Measurements from ENCODE around the gene MYO5B.

- TF ChIP-seq CTCF (IDR thresholded peaks at IDR 0.05) (no peak), POLR2A (IDR thresholded peaks at IDR 0.05) (no peak)
These were observed 319.2 kb downstream of the MYO5B start for GRCh38 chr18:49875783-49876182.

Measured in Peyer's patch (tissue), 4 donors.